ENCODE results near the gene HARBI1. TPM values are rescaled to one million over a fixed set of nuclear protein-coding genes. Genes with fewer than 3 reads are reported as not detected.
A peak's percentile ranks its signal among the peaks of the same experiment; 100 is the strongest.

The HARBI1 gene
- total RNA-seq, 1 donor from 2014 or later = 8.1 TPM

GRCh38 chr11:46562527-46562926, 54.5 kb downstream of the HARBI1 start:
- Histone ChIP-seq H2AFZ (ENCODE audit: low read depth, low read length) (no peak overlapping the region), H3K4me1 (ENCODE audit: insufficient read depth, low read length) (peaks cover 9% of the 10 kb centered on the region), H4K20me1 (ENCODE audit: insufficient read depth, low read length) (peaks cover 78% of the 10 kb centered on the region), H3K27ac (ENCODE audit: low read depth, low read length) (no peak overlapping the region), H3K36me3 (ENCODE audit: insufficient read depth, low read length) (no peaks in the 10 kb centered on the region), H3K4me3 (ENCODE audit: insufficient read depth, low read depth, low read length) (no peak overlapping the region), H3K79me2 (ENCODE audit: insufficient read depth, low read length) (peaks cover 72% of the 10 kb centered on the region), H3K9ac (ENCODE audit: low read length) (no peak overlapping the region), H3K27me3 (ENCODE audit: insufficient read depth, low read length) (no peaks in the 10 kb centered on the region), H3K4me2 (ENCODE audit: low read length) (no peak overlapping the region), H3K9me3 (ENCODE audit: insufficient read depth, low read depth, low read length) (no peaks in the 10 kb centered on the region)
- H3K9me3 Mint-ChIP-seq (ENCODE audit: unreplicated experiment) = no peaks in the 10 kb centered on the region
- FAIRE-seq (no peak), DNase-seq (ENCODE audit: low read depth) (no peak)
- H3K4me1 Mint-ChIP-seq (ENCODE audit: low read depth, unreplicated experiment) = peaks cover 21% of the 10 kb centered on the region
- TF ChIP-seq EZH2 (IDR thresholded peaks at IDR 0.05; ENCODE audit: insufficient read depth, low read length) (no peak), CTCF (IDR thresholded peaks at IDR 0.05; ENCODE audit: insufficient read depth, low read depth, low read length) (no peak)
- H3K27me3 Mint-ChIP-seq (ENCODE audit: low read depth, unreplicated experiment) = no peaks in the 10 kb centered on the region
- no peak overlapping the region for H3K4me3 Mint-ChIP-seq (ENCODE audit: unreplicated experiment)
- H3K36me3 Mint-ChIP-seq (ENCODE audit: low read depth, unreplicated experiment) = peaks cover 2% of the 10 kb centered on the region
- H3K27ac Mint-ChIP-seq (ENCODE audit: unreplicated experiment) = no peak overlapping the region

DNA sequence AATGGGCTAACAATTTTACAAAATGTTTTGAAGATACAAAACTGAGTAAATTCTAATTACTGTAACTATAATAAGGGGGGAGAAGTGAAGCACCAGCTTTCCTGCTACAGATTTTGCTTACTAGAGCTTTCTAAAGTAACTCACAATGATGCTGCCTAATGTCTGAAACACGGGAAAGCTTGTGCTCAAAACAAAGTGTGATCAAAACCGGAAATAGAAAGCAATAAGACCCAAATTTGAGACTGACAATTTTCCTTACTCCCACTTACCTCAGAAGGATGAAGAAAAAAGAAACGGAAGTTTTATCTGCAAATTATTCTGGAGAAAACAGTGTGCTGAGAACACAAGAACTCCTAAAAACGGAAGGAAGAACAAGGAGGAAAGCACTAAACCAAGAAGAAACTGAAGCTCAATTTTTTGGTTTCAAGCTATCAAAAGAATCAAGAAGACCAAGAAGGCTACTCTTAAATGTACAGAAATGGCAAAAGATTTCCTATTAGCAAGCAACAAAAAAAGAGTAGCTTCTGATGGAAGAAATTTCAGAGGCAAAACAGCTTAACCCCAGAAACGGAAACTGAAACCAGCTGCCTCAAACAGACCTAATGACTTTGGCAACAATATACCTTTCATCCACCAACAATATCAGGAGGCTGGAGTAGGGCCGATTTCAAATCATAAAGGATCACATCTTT, 56.6 kb downstream of the HARBI1 start:
- Histone ChIP-seq H3K4me1 (ENCODE audit: insufficient read depth, low read length) (peaks cover 10% of the 10 kb centered on the region), H3K9me3 (ENCODE audit: insufficient read depth, low read depth, low read length) (no peaks in the 10 kb centered on the region), H3K4me2 (ENCODE audit: low read length) (peak overlapping the region; percentile 46), H3K27me3 (ENCODE audit: insufficient read depth, low read length) (no peaks in the 10 kb centered on the region), H3K36me3 (ENCODE audit: insufficient read depth, low read length) (no peaks in the 10 kb centered on the region), H4K20me1 (ENCODE audit: insufficient read depth, low read length) (peaks cover 69% of the 10 kb centered on the region), H3K9ac (ENCODE audit: low read length) (no peak overlapping the region), H3K27ac (ENCODE audit: low read depth, low read length) (no peak overlapping the region), H3K79me2 (ENCODE audit: insufficient read depth, low read length) (peaks cover 66% of the 10 kb centered on the region), H2AFZ (ENCODE audit: low read depth, low read length) (no peak overlapping the region), H3K4me3 (ENCODE audit: insufficient read depth, low read depth, low read length) (no peak overlapping the region)
- H3K27ac Mint-ChIP-seq (ENCODE audit: unreplicated experiment) = peak overlapping the region; percentile 4
- no peaks in the 10 kb centered on the region for H3K27me3 Mint-ChIP-seq (ENCODE audit: low read depth, unreplicated experiment)
- H3K4me3 Mint-ChIP-seq (ENCODE audit: unreplicated experiment) = peak overlapping the region; percentile 50
- TF ChIP-seq EZH2 (IDR thresholded peaks at IDR 0.05; ENCODE audit: insufficient read depth, low read length) = no peak
- TF ChIP-seq CTCF (IDR thresholded peaks at IDR 0.05; ENCODE audit: insufficient read depth, low read depth, low read length) = no peak
- DNase-seq (ENCODE audit: low read depth) = no peak
- FAIRE-seq = no peak
- H3K9me3 Mint-ChIP-seq (ENCODE audit: unreplicated experiment) = no peaks in the 10 kb centered on the region
- H3K36me3 Mint-ChIP-seq (ENCODE audit: low read depth, unreplicated experiment) = no peaks in the 10 kb centered on the region
- H3K4me1 Mint-ChIP-seq (ENCODE audit: low read depth, unreplicated experiment) = peaks cover 23% of the 10 kb centered on the region

GRCh38 chr11:46559815-46560214, 57.2 kb downstream of the HARBI1 start:
- Histone ChIP-seq H3K4me1 (ENCODE audit: insufficient read depth, low read length) (peaks cover 16% of the 10 kb centered on the region), H3K27me3 (ENCODE audit: insufficient read depth, low read length) (no peaks in the 10 kb centered on the region), H3K36me3 (ENCODE audit: insufficient read depth, low read length) (no peaks in the 10 kb centered on the region), H3K4me3 (ENCODE audit: insufficient read depth, low read depth, low read length) (no peak overlapping the region), H3K9ac (ENCODE audit: low read length) (no peak overlapping the region), H3K4me2 (ENCODE audit: low read length) (no peak overlapping the region), H3K27ac (ENCODE audit: low read depth, low read length) (no peak overlapping the region), H4K20me1 (ENCODE audit: insufficient read depth, low read length) (peaks cover 69% of the 10 kb centered on the region), H2AFZ (ENCODE audit: low read depth, low read length) (no peak overlapping the region), H3K9me3 (ENCODE audit: insufficient read depth, low read depth, low read length) (no peaks in the 10 kb centered on the region), H3K79me2 (ENCODE audit: insufficient read depth, low read length) (peaks cover 68% of the 10 kb centered on the region)
- no peak for DNase-seq (ENCODE audit: low read depth)
- no peaks in the 10 kb centered on the region for H3K27me3 Mint-ChIP-seq (ENCODE audit: low read depth, unreplicated experiment)
- FAIRE-seq = no peak
- no peaks in the 10 kb centered on the region for H3K36me3 Mint-ChIP-seq (ENCODE audit: low read depth, unreplicated experiment)
- TF ChIP-seq EZH2 (IDR thresholded peaks at IDR 0.05; ENCODE audit: insufficient read depth, low read length) (no peak), CTCF (IDR thresholded peaks at IDR 0.05; ENCODE audit: insufficient read depth, low read depth, low read length) (no peak)
- peak overlapping the region; percentile 34 for H3K4me3 Mint-ChIP-seq (ENCODE audit: unreplicated experiment)
- peak overlapping the region; percentile 5 for H3K27ac Mint-ChIP-seq (ENCODE audit: unreplicated experiment)
- H3K9me3 Mint-ChIP-seq (ENCODE audit: unreplicated experiment) = no peaks in the 10 kb centered on the region
- H3K4me1 Mint-ChIP-seq (ENCODE audit: low read depth, unreplicated experiment) = peaks cover 25% of the 10 kb centered on the region
